GM23338 (cell line): ENCODE results near the gene AGMAT. TPM values are rescaled to one million over a fixed set of nuclear protein-coding genes. Genes with fewer than 3 reads are reported as not detected.

Source experiments
- ATAC-seq: fragments of 200-7000 bp; cut with Tn5 transposase; 3 replicates; pipeline ENCODE4 v1.9.1; 2020
- DNase-seq: peaks from one replicate; pipeline ENCODE4 v3.0.0-alpha.2; 2015; ENCODE audit warnings: low spot score
- H2AFZ ChIP-seq: fragments of 200-600 bp; sonication (generic); 2 replicates; pipeline ENCODE4 v1.8.0; 2016; ENCODE audit warnings: antibody characterized with exemption, mild to moderate bottlenecking, moderate library complexity
- H3F3A ChIP-seq: fragments of 200-600 bp; sonication (generic); replicated peaks from 2 replicates; pipeline ENCODE4 v1.8.0; 2017; ENCODE audit warnings: antibody characterized with exemption, mixed run types, low read depth
- H3K27ac ChIP-seq: fragments of 200-600 bp; sonication (generic); 2 replicates; pipeline ENCODE4 v1.6.1; 2016; ENCODE audit warnings: low read depth
- H3K27me3 ChIP-seq: fragments of 200-600 bp; sonication (generic); 2 replicates; pipeline ENCODE4 v1.8.0; 2016; ENCODE audit warnings: mild to moderate bottlenecking, mixed run types, moderate library complexity; ENCODE audit not compliant: insufficient read depth
- H3K36me3 ChIP-seq: fragments of 200-600 bp; sonication (generic); 2 replicates; pipeline ENCODE4 v1.8.0; 2016; ENCODE audit warnings: mild to moderate bottlenecking; ENCODE audit not compliant: insufficient read depth
- H3K4me1 ChIP-seq: fragments of 200-600 bp; sonication (generic); 2 replicates; pipeline ENCODE4 v1.8.0; 2016; ENCODE audit warnings: mild to moderate bottlenecking, moderate library complexity; ENCODE audit not compliant: insufficient read depth
- H3K4me2 ChIP-seq: fragments of 200-600 bp; sonication (generic); 2 replicates; pipeline ENCODE4 v1.7.1; 2017; ENCODE audit warnings: mixed run types
- H3K4me3 ChIP-seq: fragments of 200-600 bp; sonication (generic); 2 replicates; pipeline ENCODE4 v1.6.1; 2016; ENCODE audit warnings: mixed run types
- H3K79me2 ChIP-seq: fragments of 200-600 bp; sonication (generic); replicated peaks from 2 replicates; pipeline ENCODE4 v1.8.0; 2017; ENCODE audit warnings: mild to moderate bottlenecking; ENCODE audit not compliant: insufficient read depth
- H3K9me2 ChIP-seq: fragments of 200-600 bp; sonication (generic); 2 replicates; pipeline ENCODE4 v1.8.0; 2017; ENCODE audit not compliant: insufficient read depth
- H4K20me1 ChIP-seq: fragments of 200-600 bp; sonication (generic); replicated peaks from 2 replicates; pipeline ENCODE4 v1.8.0; 2017; ENCODE audit warnings: mild to moderate bottlenecking; ENCODE audit not compliant: insufficient read depth
- H3K27ac Mint-ChIP-seq: 2 replicates; pipeline ENCODE4 v1.8.0; 2020; ENCODE audit warnings: inconsistent platforms, mild to moderate bottlenecking, moderate library complexity, mixed read lengths
- H3K27me3 Mint-ChIP-seq: 3 replicates; pipeline ENCODE4 v1.8.0; 2022; ENCODE audit warnings: low read depth, mild to moderate bottlenecking, moderate library complexity, mixed read lengths, inconsistent platforms; ENCODE audit not compliant: insufficient read depth, poor library complexity
- H3K36me3 Mint-ChIP-seq: 3 replicates; pipeline ENCODE4 v1.8.0; 2021; ENCODE audit warnings: low read depth, mild to moderate bottlenecking, inconsistent platforms, moderate library complexity, mixed read lengths
- H3K4me1 Mint-ChIP-seq: 3 replicates; pipeline ENCODE4 v1.8.0; 2020; ENCODE audit warnings: mild to moderate bottlenecking, inconsistent platforms, mixed read lengths
- H3K4me3 Mint-ChIP-seq: 3 replicates; pipeline ENCODE4 v1.8.0; 2021; ENCODE audit warnings: moderate library complexity, mild to moderate bottlenecking, inconsistent platforms, mixed read lengths
- H3K9me3 Mint-ChIP-seq: 3 replicates; pipeline ENCODE4 v1.8.0; 2020; ENCODE audit warnings: moderate library complexity, mild to moderate bottlenecking, inconsistent platforms, mixed read lengths
- CTCF ChIP-seq, 2 experiments: fragments of 200-600 bp in 1 of 2; sonication (generic) in 1 of 2; conservative IDR thresholded peaks; 2 replicates each; pipeline versions ENCODE4 v1.5.1 to v1.6.1; 2016 to 2017; ENCODE audit warnings: antibody characterized with exemption in 2 of 2, low read depth in 2 of 2, mild to moderate bottlenecking in 2 of 2, moderate library complexity in 1 of 2
- ETS1 ChIP-seq: IDR thresholded peaks from 2 replicates; pipeline ENCODE4 v1.6.1; 2016; ENCODE audit warnings: antibody characterized with exemption
- EZH2 ChIP-seq: fragments of 200-600 bp; sonication (generic); IDR thresholded peaks from one replicate; pipeline ENCODE4 v1.8.0; 2017; ENCODE audit warnings: antibody characterized with exemption, mild to moderate bottlenecking, low read depth; ENCODE audit not compliant: unreplicated experiment
- STAT1 ChIP-seq: IDR thresholded peaks from one replicate; pipeline ENCODE4 v1.6.1; 2016; ENCODE audit warnings: antibody characterized with exemption; ENCODE audit not compliant: unreplicated experiment
- ZNF114 ChIP-seq: fragments of 250-450 bp; sonication (Bioruptor Pico); IDR thresholded peaks from 2 replicates; pipeline ENCODE4 v1.5.0; 2020; ENCODE audit warnings: mild to moderate bottlenecking, moderate library complexity
- ZNF331 ChIP-seq: fragments of 250-450 bp; sonication (Bioruptor Pico); IDR thresholded peaks from 2 replicates; pipeline ENCODE4 v1.5.0; 2020; ENCODE audit warnings: low read depth, mild to moderate bottlenecking, moderate library complexity
- polyA plus RNA-seq: library from polyadenylated mRNA; unstranded; fragments of >200 nt; fragmentation: Nextera tagmentation; extraction: Ambion mirVana; gene quantifications from 2 replicates; pipeline ENCODE4 v1.2.1, GENCODE V29; 2016
- total RNA-seq: library from RNA; depleted of rRNA; stranded (reverse); fragments of >200 nt; shearing (Covaris generic); gene quantifications from 2 replicates; pipeline ENCODE4 v1.2.3, GENCODE V29; 2014
- TF ChIP-seq, protein P1 (sequence below): fragments of 250-450 bp; sonication (Bioruptor Pico); IDR thresholded peaks from 2 replicates; pipeline ENCODE4 v1.5.0; 2020; ENCODE audit warnings: mild to moderate bottlenecking, moderate library complexity

The AGMAT gene
- total and polyA plus RNA-seq, 2 experiments from 2014 or later = 1.8 to 7.4 TPM

GRCh38 chr1:15546641-15547040 lies 38.2 kb downstream of the AGMAT start (continued):
- TF ChIP-seq CTCF (conservative IDR thresholded peaks at IDR 0.05; ENCODE audit: low read depth in 2 of 2) = no peak
- TF ChIP-seq ZNF331 (CRISPR knock-in tag) = no peak

- H3K27me3 Mint-ChIP-seq = no peaks in the 10 kb centered on the region
- TF ChIP-seq EZH2 = no peak
- no peak for TF ChIP-seq ETS1
- TF ChIP-seq STAT1 = no peak
- no peak for TF ChIP-seq ZNF114 (CRISPR knock-in tag)
- TF ChIP-seq, protein P1, sequence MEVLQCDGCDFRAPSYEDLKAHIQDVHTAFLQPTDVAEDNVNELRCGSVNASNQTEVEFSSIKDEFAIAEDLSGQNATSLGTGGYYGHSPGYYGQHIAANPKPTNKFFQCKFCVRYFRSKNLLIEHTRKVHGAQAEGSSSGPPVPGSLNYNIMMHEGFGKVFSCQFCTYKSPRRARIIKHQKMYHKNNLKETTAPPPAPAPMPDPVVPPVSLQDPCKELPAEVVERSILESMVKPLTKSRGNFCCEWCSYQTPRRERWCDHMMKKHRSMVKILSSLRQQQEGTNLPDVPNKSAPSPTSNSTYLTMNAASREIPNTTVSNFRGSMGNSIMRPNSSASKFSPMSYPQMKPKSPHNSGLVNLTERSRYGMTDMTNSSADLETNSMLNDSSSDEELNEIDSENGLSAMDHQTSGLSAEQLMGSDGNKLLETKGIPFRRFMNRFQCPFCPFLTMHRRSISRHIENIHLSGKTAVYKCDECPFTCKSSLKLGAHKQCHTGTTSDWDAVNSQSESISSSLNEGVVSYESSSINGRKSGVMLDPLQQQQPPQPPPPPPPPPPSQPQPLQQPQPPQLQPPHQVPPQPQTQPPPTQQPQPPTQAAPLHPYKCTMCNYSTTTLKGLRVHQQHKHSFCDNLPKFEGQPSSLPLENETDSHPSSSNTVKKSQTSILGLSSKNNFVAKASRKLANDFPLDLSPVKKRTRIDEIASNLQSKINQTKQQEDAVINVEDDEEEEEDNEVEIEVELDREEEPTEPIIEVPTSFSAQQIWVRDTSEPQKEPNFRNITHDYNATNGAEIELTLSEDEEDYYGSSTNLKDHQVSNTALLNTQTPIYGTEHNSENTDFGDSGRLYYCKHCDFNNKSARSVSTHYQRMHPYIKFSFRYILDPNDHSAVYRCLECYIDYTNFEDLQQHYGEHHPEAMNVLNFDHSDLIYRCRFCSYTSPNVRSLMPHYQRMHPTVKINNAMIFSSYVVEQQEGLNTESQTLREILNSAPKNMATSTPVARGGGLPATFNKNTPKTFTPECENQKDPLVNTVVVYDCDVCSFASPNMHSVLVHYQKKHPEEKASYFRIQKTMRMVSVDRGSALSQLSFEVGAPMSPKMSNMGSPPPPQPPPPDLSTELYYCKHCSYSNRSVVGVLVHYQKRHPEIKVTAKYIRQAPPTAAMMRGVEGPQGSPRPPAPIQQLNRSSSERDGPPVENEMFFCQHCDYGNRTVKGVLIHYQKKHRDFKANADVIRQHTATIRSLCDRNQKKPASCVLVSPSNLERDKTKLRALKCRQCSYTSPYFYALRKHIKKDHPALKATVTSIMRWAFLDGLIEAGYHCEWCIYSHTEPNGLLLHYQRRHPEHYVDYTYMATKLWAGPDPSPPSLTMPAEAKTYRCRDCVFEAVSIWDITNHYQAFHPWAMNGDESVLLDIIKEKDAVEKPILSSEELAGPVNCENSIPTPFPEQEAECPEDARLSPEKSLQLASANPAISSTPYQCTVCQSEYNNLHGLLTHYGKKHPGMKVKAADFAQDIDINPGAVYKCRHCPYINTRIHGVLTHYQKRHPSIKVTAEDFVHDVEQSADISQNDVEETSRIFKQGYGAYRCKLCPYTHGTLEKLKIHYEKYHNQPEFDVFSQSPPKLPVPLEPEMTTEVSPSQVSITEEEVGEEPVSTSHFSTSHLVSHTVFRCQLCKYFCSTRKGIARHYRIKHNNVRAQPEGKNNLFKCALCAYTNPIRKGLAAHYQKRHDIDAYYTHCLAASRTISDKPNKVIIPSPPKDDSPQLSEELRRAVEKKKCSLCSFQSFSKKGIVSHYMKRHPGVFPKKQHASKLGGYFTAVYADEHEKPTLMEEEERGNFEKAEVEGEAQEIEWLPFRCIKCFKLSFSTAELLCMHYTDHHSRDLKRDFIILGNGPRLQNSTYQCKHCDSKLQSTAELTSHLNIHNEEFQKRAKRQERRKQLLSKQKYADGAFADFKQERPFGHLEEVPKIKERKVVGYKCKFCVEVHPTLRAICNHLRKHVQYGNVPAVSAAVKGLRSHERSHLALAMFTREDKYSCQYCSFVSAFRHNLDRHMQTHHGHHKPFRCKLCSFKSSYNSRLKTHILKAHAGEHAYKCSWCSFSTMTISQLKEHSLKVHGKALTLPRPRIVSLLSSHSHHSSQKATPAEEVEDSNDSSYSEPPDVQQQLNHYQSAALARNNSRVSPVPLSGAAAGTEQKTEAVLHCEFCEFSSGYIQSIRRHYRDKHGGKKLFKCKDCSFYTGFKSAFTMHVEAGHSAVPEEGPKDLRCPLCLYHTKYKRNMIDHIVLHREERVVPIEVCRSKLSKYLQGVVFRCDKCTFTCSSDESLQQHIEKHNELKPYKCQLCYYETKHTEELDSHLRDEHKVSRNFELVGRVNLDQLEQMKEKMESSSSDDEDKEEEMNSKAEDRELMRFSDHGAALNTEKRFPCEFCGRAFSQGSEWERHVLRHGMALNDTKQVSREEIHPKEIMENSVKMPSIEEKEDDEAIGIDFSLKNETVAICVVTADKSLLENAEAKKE (CRISPR knock-in tag) = no peak
- TF ChIP-seq CTCF (conservative IDR thresholded peaks at IDR 0.05; ENCODE audit: low read depth in 2 of 2) = no peak
- Histone ChIP-seq H3K27ac (no peak overlapping the region), H3K9me2 (no peaks in the 10 kb centered on the region), H4K20me1 (no peaks in the 10 kb centered on the region; the same call in 1 of the 2 replicates), H2AFZ (no peak overlapping the region), H3K4me2 (no peak overlapping the region), H3K4me1 (no peaks in the 10 kb centered on the region), H3K79me2 (no peaks in the 10 kb centered on the region), H3F3A (no peaks in the 10 kb centered on the region), H3K27me3 (no peaks in the 10 kb centered on the region), H3K4me3 (no peak overlapping the region), H3K36me3 (peaks cover 12% of the 10 kb centered on the region)
- H3K9me3 Mint-ChIP-seq = no peaks in the 10 kb centered on the region
- H3K4me1 Mint-ChIP-seq = no peaks in the 10 kb centered on the region
- peaks cover 31% of the 10 kb centered on the region for H3K36me3 Mint-ChIP-seq
- no peak for DNase-seq
- no peak overlapping the region for H3K4me3 Mint-ChIP-seq
- ATAC-seq = no peak
- no peak overlapping the region for H3K27ac Mint-ChIP-seq
Observed at GRCh38 chr1:15543589-15544568, 41.0 kb downstream of the AGMAT start.
